SU-DHL-6 (cell line): ENCODE results near the gene C4orf36.

ENCODE experiments used
- EZH2phosphoT487 ChIP-seq: fragments of 200-600 bp; sonication (generic), shearing (Covaris generic); conservative IDR thresholded peaks from 2 replicates; pipeline ENCODE4 v1.6.1; 2018; ENCODE audit warnings: mild to moderate bottlenecking, antibody characterized with exemption, low read length, moderate library complexity, mixed read lengths
- TF ChIP-seq, protein P1 (sequence below): fragments of 200-600 bp; sonication (generic); IDR thresholded peaks from one replicate; pipeline ENCODE4 v1.5.1; 2017; ENCODE audit warnings: antibody characterized with exemption, mild to moderate bottlenecking, low read length, moderate library complexity; ENCODE audit not compliant: insufficient read depth, poor library complexity, severe bottlenecking

DNA sequence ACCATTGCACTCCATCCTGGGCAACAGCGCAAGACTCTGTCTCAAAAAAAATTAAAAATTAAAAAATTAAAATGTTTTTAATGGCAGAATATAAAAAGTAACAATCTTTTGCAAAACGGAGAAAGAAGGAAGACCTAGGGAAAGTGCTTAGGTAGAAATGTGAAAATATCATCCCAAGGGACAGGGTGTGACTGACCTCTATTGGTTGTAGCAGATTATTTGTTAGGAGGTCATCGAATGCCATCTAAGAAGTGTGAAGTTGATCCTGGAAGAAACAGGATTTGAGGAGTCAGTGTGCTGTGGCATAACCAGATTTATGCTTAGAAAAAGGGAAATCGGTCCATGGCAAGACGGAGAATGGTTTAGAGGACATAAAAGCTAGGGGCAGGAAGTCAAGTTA, 18.1 kb upstream of the C4orf36 start:
- TF ChIP-seq, protein P1, sequence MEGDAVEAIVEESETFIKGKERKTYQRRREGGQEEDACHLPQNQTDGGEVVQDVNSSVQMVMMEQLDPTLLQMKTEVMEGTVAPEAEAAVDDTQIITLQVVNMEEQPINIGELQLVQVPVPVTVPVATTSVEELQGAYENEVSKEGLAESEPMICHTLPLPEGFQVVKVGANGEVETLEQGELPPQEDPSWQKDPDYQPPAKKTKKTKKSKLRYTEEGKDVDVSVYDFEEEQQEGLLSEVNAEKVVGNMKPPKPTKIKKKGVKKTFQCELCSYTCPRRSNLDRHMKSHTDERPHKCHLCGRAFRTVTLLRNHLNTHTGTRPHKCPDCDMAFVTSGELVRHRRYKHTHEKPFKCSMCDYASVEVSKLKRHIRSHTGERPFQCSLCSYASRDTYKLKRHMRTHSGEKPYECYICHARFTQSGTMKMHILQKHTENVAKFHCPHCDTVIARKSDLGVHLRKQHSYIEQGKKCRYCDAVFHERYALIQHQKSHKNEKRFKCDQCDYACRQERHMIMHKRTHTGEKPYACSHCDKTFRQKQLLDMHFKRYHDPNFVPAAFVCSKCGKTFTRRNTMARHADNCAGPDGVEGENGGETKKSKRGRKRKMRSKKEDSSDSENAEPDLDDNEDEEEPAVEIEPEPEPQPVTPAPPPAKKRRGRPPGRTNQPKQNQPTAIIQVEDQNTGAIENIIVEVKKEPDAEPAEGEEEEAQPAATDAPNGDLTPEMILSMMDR = no peak
- no peak for TF ChIP-seq EZH2phosphoT487
